ENCODE results near the gene SIAH3.

- TF ChIP-seq MAX (IDR thresholded peaks at IDR 0.05): peak; percentile 98
- no peak for TF ChIP-seq CREB1 (IDR thresholded peaks at IDR 0.05; ENCODE audit: low read depth)
- TF ChIP-seq TEAD4 (IDR thresholded peaks at IDR 0.05): no peak
- TF ChIP-seq EP300 (IDR thresholded peaks at IDR 0.05; ENCODE audit: borderline replicate concordance): no peak
- TF ChIP-seq NFIC (IDR thresholded peaks at IDR 0.05): peak; percentile 39; the same call in 1 of the 2 replicates
Observed at GRCh38 chr13:45879666-45880065, 28.1 kb upstream of the SIAH3 start.
